Subcutaneous preadipocyte (primary cell): Measurements from ENCODE around the gene HECTD4. TPM values are rescaled to one million over a fixed set of nuclear protein-coding genes. Genes with fewer than 3 reads are reported as not detected.

Experiments used
- small RNA-seq: library from RNA; depleted of rRNA; stranded (forward); fragments of <200 nt; gene quantifications from one replicate; pipeline ENCODE3, GENCODE V24; 2012
- total RNA-seq: library from RNA; depleted of rRNA; stranded (reverse); fragments of >200 nt; gene quantifications from 2 replicates; pipeline ENCODE4 v1.2.3, GENCODE V29; 2012

The HECTD4 gene
- 22.4 and 28.2 TPM in 2 replicates for total RNA-seq

DNA sequence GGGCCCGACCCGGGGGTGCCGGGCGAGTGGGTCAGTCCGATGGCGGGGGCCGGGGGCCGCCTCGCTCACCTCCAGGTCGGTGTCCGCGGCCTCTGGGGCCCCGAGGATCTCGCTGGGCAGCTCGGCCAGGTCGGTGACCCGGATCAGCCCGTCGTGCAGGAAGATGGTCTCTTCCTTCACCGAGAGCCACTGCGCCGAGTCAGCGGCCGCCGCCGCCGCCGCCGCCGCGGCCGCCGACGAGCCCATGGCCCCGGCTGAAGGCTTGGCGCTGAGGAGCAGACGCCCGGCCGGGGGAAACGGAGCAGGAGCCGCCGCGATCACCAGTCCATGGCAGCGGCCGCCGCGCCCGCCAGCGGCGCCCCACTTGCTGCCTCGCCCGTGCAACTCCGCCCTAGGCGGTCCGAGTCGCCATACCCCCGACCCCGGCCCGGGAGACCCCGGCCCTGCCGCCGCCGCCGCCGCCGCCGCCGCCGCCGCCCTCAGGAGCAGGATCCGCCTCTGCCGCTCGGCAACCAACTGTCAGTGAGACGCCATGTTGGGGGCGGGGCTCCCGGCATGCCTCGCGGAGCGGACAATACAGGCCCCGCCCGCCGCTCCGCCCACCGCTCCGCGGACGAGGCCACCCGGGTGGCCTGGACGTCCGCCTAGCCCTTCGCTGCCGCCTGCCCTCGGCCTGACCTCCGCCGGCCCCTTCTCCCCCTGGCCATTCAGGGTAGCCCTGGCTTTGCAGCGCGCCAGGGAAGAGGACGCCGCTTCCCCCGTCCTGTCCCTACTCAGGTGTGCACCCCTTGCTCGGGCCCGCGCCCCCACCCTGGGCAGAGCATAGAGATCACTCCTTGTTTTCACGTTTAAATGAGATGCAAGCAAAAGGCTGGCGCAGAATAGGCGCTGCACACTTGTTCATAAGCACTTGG lies at the start of gene HECTD4:
Gene HECTD4, minus strand, starts transcription at position 549 of the 914 bp plus-strand sequence. Its CDS starts 303 bp downstream, at position 246.

GRCh38 chr12:112418608-112419296 lies 36.5 kb upstream of the HECTD4 start, which contains the start of gene PTPN11:
Gene PTPN11 (plus strand): TSS chr12:112418947. CDS start chr12:112419112, 165 bp downstream.

DNA sequence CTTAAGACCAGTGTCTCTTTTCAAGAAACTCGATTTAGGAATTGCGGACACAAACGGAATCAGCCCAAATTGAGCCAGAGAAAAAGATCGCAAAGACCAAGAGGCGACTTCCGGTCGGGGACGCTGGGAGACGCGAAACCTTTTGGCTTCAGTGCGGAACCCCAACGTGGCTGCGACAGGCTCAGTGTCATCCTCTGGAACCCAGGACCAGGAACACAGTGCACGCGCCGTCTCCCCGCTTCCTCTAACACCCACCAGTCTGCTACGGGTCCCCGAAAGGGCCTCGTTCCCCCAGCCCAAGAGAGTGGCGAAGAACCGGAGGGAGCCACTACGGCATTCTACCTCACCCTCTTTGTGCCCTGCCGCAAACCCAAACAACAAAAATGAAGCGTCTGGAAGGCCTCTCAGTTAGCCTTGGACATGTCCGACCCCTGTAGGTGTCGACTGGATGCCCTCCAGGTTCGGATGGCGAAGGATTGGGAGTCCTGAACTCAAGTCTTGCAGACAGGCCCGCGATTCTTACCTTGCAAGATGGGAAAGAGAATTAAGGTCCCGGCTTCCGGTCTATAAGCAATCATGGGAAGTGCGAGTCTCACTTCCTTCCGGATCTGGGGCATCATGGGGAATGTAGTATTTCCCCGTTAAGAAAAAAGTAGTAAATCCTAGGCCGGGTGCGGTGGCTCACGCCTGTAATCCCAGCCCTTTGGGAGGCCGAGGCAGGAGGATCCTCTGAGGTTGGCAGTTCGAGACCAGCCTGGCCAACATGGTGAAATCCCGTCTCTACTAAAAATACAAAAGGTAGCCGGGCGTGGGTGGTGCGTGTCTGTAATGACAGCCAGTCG lies 27.1 kb upstream of the HECTD4 start, which contains the start of gene RPL6:
Gene RPL6, minus strand, starts transcription at position 542 of the 842 bp plus-strand sequence. CDS start 949 bp downstream, outside the sequence.

DNA sequence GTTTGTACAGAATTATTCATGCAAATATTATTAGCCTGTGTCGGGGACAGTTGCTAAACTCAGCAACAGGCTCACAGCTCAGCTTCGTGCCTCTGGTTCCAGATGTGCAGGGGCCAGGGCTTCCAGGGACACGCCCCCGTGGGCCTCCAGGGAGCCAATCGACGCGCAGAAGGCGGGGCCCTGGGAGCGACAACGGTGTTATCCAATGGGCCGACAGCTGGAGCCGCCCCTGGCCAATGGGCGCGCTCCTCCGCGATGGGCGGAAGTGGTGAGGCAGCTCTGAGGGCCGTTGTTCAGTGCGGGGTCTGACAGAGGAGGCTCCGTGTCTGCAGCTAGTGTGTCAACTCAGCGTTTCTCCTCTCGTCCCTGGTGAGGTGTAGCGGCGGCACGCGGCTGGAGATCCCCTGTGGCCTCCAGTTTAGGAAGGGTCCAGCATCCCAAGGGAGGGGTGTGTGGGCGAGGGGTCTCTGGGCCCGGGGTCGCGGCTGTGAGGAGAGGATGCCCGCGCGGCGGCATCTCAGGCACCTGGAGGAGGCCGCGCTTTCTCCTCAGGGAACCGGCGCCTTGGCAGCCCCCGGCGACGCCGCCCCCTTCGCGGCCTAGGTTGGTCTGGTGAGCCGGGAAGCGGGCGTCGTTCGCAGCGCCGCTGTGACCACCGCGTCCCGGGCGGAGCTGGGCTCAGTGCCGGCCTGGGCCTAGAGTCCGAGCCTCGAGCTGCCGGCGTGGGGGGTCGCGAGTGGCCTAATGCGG lies 256.8 kb downstream of the HECTD4 start, which contains the start of gene TRAFD1:
Gene TRAFD1, plus strand, starts transcription at position 311 of the 750 bp plus-strand sequence. CDS start 4,963 bp downstream, outside the sequence.

Small RNAs within 50 kb of the gene (small RNA-seq; reads per million reads assigned to genes)
- not detected for gene RF00019

Other genes with a start within 250 kb of the HECTD4 start
- gene RPL6, start 27.2 kb upstream of the HECTD4 start, total RNA-seq, result 1,069 and 1,582 TPM in 2 replicates
- gene PTPN11, start 36.5 kb upstream of the HECTD4 start, total RNA-seq, result 91.5 and 112 TPM in 2 replicates